T-helper 22 cell (primary cell): ENCODE data around the gene ZDHHC1.

ENCODE experiments used
- DNase-seq: peaks from one replicate; pipeline ENCODE4 v3.0.0-alpha.2; 2020; ENCODE audit warnings: low read depth

Gene ZDHHC1

GRCh38 chr16:67447508-67448076 is 31.3 kb upstream of the ZDHHC1 start:
- no peak for DNase-seq

- no peak for DNase-seq
Observed at GRCh38 chr16:67446968-67447507, 30.8 kb upstream of the ZDHHC1 start.

- no peak for DNase-seq
Observed at GRCh38 chr16:67445913-67446907, 29.9 kb upstream of the ZDHHC1 start.

GRCh38 chr16:67445441-67445912 is 29.2 kb upstream of the ZDHHC1 start:
- no peak for DNase-seq

GRCh38 chr16:67445126-67445426 is 28.8 kb upstream of the ZDHHC1 start:
- DNase-seq = no peak

GRCh38 chr16:67444259-67445125 is 28.2 kb upstream of the ZDHHC1 start:
- DNase-seq = no peak

GRCh38 chr16:67443265-67443664 is 27.0 kb upstream of the ZDHHC1 start:
- no peak for DNase-seq

GRCh38 chr16:67442581-67443255 is 26.4 kb upstream of the ZDHHC1 start:
- no peak for DNase-seq

- no peak for DNase-seq
Observed at GRCh38 chr16:67441907-67442306, 25.6 kb upstream of the ZDHHC1 start.

GRCh38 chr16:67441271-67441753 is 25.0 kb upstream of the ZDHHC1 start:
- DNase-seq = no peak

- DNase-seq = no peak
Observed at GRCh38 chr16:67438824-67439393, 22.6 kb upstream of the ZDHHC1 start.

GRCh38 chr16:67438098-67438791 is 22.0 kb upstream of the ZDHHC1 start:
- DNase-seq = no peak

GRCh38 chr16:67437513-67437912 is 21.2 kb upstream of the ZDHHC1 start:
- no peak for DNase-seq

GRCh38 chr16:67436640-67437193 is 20.4 kb upstream of the ZDHHC1 start:
- no peak for DNase-seq

GRCh38 chr16:67435758-67436164 is 19.5 kb upstream of the ZDHHC1 start:
- no peak for DNase-seq

- no peak for DNase-seq
Observed at GRCh38 chr16:67433131-67433719, 16.9 kb upstream of the ZDHHC1 start.

GRCh38 chr16:67432506-67432890 is 16.2 kb upstream of the ZDHHC1 start:
- no peak for DNase-seq

GRCh38 chr16:67431775-67432505 is 15.7 kb upstream of the ZDHHC1 start:
- no peak for DNase-seq
